Measurements from ENCODE around the gene ING1.
"Not testable (repeated sequence)": the region's sequence is repeated elsewhere in the genome, so short reads cannot be mapped to it uniquely, and the experiment has no call there.

The ING1 gene

GRCh38 chr13:110713642-110713952, at the start of gene ING1:
Gene ING1 (plus strand): TSS chr13:110713700. CDS start chr13:110714150, 450 bp downstream.
- no peak for DNase-seq (ENCODE audit: low read depth)

- DNase-seq (ENCODE audit: low read depth) = no peak
Observed at GRCh38 chr13:110664041-110664440, 49.5 kb upstream of the ING1 start.

DNA sequence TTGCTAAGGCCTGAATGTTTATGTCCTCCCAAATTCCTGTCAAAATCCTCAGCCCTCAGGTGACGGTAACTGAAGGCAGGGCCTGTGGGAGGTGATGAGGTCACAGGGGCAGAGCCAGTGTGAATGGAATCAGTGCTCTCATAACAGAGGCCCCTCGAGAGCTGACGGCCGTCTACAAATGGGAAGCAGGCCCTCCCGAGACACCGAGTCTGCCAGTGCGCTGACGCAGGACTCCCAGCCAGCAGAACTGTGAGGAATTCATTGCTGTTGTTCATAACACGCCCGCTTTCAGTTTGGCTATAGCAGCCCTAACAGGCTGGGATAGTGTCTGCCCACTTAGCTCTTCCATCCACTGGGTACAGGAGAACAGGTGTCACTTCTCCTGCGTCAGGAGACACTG, 48.8 kb upstream of the ING1 start:
- no peak for DNase-seq (ENCODE audit: low read depth)

GRCh38 chr13:110665491-110666254, 47.8 kb upstream of the ING1 start:
- no peak for DNase-seq (ENCODE audit: low read depth)

- DNase-seq (ENCODE audit: low read depth) = no peak
Observed at GRCh38 chr13:110666255-110666533, 47.3 kb upstream of the ING1 start.

- no peak for DNase-seq (ENCODE audit: low read depth)
Observed at GRCh38 chr13:110669036-110669435, 44.5 kb upstream of the ING1 start.

DNA sequence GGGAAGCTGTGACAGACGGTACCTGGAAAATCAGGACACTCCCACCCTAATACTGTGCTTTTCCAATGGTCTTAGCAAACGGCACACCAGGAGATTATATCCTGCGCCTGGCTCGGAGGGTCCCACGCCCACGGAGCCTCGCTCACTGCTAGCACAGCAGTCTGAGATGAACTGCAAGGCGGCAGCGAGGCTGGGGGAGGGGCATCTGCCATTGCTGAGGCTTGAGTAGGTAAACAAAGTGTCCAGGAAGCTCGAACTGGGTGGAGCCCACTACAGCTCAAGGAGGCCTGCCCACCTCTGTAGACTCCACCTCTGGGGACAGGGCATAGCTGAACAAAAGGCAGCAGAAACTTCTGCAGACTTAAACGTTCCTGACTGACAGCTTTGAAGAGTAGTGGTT, 43.7 kb upstream of the ING1 start:
- not testable (repeated sequence) for DNase-seq (ENCODE audit: low read depth)

GRCh38 chr13:110676595-110677587, 36.6 kb upstream of the ING1 start:
- no peak for DNase-seq (ENCODE audit: low read depth)

GRCh38 chr13:110677731-110678545, 35.6 kb upstream of the ING1 start:
- peak; percentile 75 for DNase-seq (ENCODE audit: low read depth)

DNA sequence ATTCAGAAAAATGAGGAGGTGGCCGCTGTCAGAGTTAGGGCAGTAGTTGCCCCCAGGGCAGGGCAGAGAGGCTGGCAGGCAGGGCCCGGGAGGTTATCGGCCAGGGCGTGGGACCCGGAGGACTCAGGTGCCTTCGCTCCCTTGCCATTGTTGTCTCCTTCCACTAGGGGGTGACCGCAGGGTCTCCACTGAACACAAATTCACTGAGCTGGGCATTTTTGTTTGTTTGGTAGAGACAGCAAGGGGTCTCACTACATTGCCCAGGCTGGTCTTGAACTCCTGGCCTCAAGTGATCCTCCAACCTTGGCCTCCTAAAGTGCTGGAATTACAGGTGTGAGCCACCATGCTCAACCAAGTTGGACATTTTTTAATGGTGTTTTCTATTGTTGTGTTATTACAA, 32.6 kb upstream of the ING1 start:
- DNase-seq (ENCODE audit: low read depth) = no peak

DNA sequence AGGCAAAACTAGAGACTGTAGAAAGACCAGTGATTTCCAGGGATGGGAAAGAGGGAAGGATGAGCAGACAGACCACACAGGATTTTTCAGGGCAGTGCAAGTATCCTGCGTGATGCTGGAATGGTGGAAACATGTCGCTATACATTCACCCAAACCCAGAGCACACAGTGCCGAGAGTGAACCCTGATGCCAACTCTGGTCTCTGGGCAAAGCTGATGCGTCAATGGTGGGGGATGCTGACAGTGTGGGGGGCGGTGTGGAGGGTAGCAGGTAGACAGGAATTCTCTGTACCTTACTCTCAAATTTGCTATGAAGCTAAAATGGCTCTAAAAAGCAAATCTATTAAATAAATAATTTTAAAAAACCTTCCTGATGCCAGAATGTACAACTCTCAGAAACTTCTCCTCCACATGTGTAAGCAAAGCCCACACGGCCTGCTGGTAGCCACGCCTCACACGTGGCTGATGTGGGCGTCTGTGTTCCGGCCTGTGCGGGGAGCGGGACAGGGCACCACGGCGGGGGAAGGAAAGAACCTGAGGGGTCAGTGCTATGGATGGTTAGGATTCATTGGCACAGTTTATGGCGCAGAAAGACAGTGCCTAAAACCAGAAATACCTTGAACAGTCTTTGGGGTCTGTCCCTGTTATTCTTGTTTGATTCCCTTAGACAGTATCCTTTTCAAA, 31.5 kb upstream of the ING1 start:
- no peak for DNase-seq (ENCODE audit: low read depth)

DNA sequence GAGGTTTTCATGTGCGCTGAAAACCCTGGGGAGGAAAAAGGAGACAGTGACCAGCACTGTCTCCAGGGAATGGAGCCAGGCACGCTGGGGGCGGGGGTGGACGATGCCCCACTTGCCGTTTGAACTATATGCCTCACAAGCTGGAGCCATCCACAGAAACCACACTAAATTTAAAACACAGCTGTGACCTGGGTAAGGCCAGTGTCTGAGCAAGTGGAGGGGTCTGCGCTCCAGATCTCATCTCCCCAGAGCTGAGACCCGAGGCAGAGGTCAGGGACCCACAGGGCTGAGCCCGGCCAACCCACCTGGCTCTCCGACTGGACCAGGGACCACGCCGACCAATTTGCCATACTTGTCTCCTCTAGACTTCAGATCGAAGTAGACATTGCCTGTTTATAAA, 30.8 kb upstream of the ING1 start:
- no peak for DNase-seq (ENCODE audit: low read depth)

DNA sequence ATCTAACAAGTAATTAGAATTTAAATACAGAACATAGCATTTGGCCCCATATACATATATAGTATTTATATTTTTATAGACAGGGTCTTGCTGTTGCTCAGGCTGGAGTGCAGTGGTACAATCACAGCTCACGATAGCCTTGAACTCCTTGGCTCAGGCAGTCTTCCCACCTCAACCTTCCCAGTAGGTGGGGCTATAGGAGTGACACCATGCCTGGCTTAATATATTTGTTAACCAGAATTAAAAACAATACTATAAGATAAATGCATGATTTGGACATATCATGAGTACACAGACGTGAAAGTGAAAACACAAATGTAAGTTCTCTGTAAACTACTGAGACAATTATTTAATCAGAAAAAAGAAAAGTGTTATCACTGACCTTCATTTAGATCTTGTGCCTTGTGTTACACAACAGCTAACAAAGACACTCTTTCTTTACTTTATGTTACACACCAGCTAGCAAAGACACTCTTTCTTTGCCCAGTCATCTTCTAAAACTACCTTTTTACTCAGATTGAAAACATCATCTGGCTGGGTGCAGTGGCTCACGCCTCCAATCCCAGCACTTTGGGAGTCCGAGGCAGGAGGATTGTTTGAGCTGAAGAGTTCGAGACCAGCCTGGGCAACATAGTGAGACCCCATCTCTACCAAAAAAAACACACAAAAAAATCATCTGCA, 30.2 kb upstream of the ING1 start:
- DNase-seq (ENCODE audit: low read depth) = peak; percentile 43

- no peak for DNase-seq (ENCODE audit: low read depth)
Observed at GRCh38 chr13:110683921-110684320, 29.6 kb upstream of the ING1 start.

- no peak for DNase-seq (ENCODE audit: low read depth)
Observed at GRCh38 chr13:110684388-110685056, 29.0 kb upstream of the ING1 start.

DNA sequence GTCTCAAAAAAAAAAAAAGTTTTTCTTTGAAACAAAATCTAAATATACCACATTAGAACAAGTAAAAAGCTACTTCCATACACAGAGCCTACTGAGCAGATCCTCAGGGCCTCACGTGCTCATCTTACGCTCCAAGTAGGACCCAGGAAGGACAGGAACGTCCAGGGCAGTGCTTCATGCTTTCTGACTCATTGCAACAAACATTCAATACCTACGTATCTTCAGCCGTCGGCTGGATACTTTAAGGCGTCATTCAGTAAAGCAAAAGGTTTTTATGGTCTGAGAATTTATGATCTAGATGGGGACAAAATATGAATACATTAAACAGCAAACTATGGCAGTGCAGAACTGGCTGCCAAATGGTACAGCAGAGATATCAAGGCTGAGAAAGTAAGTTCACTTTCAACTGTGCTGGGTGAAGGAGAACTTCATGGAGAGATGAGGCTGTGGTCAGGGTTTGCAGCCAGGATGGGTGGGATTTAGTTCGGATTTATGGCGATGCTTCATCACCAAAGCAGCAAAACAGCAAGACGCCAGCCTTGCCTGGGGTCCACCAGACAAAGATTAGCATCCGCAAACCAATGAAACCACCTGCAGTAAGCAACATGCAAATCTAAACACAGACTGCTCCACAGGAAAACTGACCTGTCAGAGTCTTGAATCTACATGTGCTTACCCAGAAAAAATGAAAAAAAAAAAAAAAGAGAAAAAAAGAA, 28.0 kb upstream of the ING1 start:
- peak; percentile 77 for DNase-seq (ENCODE audit: low read depth)

DNA sequence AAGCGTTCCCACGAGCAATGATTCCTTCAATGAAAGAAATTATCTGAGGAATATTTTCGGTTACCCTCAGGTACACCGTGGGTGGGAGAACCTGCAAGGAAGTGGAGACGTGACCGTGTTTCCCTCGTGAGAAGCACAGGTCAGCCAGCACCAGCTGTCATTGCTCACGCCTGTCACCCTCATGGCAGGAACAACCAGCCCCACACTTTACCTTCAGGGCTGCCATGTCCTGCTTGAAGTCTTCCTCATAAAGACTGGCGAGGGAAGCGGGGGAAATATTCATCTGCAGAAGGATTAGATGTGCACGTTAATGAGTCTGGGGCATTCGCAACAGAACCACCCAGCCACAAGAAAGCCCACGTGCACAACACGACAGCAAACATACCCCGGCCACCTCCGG, 25.8 kb upstream of the ING1 start:
- DNase-seq (ENCODE audit: low read depth) = no peak

GRCh38 chr13:110689041-110689440, 24.5 kb upstream of the ING1 start:
- DNase-seq (ENCODE audit: low read depth) = no peak

DNA sequence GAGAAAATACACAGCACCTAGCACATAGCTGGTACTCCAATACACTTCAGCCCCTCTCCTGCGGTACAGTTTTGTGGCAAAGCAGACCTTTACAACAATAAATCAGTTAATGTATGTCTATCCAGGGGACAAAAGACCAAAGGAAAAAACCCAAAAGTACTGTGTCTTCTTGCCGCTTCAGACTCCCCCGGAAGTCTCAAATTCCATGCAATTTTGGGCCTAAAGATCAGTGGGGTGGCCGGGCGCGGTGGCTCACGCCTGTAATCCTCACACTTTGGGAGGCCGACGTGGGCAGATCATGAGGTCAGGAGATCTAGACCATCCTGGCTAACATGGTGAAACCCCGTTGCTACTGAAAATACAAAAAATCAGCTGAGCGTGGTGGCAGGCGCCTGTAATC, 23.8 kb upstream of the ING1 start:
- DNase-seq (ENCODE audit: low read depth) = no peak

- no peak for DNase-seq (ENCODE audit: low read depth)
Observed at GRCh38 chr13:110690516-110690915, 23.0 kb upstream of the ING1 start.

All from iris pigment epithelial cell (primary cell).